ENCODE results near the gene WDR82.

Gene WDR82

DNA sequence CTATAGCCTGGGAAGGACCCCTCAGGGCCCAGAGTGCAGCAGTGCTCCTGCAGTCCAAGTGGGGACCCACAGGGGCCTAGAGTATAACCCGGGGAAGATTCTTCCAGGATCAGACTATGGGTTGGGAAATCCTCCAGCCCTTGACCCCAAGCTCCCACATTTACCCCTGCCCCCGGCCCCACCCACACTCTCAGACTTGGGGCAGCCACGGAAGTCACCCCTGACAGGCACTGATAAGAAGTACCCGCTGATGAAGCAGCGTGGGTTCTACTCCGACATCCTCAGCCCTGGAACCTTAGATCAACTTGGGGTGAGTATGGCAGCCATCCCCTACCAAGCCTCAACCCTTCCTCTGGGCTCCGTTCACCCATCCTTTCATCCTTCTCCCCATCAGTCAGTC lies 44.0 kb upstream of the WDR82 start:
- no peak for TF ChIP-seq CTCF (IDR thresholded peaks at IDR 0.05; ENCODE audit: extremely low read depth, insufficient read depth, missing control alignments)
- in situ Hi-C loops (cut with MboI; ENCODE audit: low pct_unique_long_range_greater_than_20kb, low sequenced_read_pairs, unreplicated experiment): no loop called here
- no peak for DNase-seq (ENCODE audit: low spot score)

- in situ Hi-C loops (cut with MboI; ENCODE audit: low pct_unique_long_range_greater_than_20kb, low sequenced_read_pairs, unreplicated experiment): no loop called here
- no peak for DNase-seq (ENCODE audit: low spot score)
- TF ChIP-seq CTCF (IDR thresholded peaks at IDR 0.05; ENCODE audit: extremely low read depth, insufficient read depth, missing control alignments): no peak
Measured at GRCh38 chr3:52321481-52321880, 43.0 kb upstream of the WDR82 start.

DNA sequence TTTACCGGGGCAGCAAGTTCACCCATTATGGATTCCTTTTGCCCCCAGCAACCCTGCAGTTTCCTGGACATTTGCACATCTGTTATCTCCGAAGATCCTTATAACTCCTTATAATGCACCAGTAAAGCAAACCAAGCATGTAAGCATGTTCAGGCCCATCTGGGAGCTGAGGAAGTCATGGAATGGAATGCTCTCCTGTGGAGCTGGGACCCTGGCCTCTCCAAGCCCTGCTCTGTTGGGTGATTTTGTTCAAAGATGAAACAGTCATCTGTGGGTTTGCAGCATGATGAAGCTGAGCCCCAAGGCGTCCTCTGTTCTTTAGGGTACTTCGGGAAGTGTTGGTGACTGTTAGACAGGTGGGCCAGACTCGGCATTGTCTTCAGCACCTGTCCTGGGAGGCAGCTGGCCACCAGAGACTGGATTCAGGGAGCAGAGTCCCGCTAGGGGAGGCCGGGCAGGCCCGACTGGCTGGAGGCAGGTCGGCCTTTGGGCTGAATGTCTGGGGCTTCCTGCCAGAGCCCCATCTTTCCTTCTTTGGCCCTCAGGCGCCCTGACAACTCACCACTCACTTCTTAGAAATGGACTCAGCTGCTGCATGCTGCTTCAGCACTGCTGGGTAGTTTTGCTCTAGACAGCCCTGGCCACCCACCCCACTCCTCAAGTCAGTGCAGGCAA lies 41.6 kb upstream of the WDR82 start:
- DNase-seq (ENCODE audit: low spot score): no peak
- TF ChIP-seq CTCF (IDR thresholded peaks at IDR 0.05; ENCODE audit: extremely low read depth, insufficient read depth, missing control alignments): no peak
- in situ Hi-C loops (cut with MboI; ENCODE audit: low pct_unique_long_range_greater_than_20kb, low sequenced_read_pairs, unreplicated experiment): no loop called here

DNA sequence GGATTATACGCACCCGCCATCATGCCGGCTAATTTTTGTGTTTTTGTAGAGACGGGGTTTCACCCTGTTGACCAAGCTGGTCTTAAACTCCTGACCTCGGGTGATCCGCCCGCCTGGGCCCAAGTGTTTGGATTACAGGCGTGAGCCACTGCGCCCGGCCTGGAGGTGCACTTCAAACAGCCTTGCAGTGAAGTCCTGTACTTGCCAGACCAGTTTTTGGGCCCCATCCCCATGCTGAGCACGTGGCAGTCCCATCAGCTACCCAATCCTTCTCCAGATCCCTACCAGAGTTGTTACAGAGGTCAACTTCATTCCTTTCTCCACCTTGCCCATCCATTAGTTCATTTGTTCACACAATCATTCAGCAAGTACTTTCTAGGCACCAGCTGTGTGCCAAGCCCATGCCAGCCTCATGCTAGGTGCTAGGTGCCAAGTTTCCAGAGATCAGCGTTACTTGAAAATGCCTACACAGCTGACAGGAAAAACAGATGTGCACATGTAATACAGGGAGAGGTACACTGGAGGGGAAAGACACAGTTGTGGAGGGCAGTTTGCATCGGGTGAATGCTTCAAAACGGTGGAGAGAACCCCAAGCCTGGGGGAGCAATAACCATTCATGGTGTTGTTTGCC lies 39.9 kb upstream of the WDR82 start:
- DNase-seq (ENCODE audit: low spot score): no peak
- in situ Hi-C loops (cut with MboI; ENCODE audit: low pct_unique_long_range_greater_than_20kb, low sequenced_read_pairs, unreplicated experiment): no loop called here
- TF ChIP-seq CTCF (IDR thresholded peaks at IDR 0.05; ENCODE audit: extremely low read depth, insufficient read depth, missing control alignments): no peak

DNA sequence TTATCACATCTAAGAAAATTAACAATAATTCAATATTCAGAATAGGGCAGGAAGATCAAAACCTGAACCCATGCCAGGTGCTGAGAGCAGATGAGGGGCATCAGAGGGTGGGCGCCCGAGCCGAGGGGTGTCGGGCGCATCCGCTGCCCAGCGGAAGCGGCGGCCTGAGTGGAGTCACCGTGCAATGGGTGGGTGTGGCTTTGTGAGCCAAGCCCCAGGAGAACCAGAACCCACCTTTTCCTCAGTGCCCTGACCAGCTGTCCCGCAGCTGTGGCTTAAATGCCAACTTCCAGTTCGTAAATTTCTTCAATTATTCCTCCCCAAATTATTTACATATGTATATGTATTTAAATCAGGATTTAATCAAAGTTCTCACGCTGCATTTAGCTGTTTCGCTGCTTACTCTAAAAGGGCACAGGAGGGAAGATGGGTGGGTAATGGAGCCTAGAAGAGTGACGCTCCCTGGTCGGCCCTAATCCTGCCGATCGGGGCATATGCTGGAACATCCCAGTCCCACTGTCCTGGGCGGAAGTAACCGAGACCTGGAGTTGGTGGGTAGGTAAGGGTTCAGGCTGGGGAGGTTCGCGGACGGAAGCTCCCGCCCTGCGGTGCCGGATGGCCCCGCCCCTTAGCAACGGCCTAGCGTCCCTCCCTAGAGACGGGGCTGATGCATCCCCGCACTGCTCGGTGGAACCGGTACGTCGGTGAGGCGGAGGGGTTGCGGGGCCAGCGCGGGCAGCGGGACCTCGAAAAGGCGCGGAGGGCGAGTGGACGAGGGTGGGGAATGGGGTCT lies 39.0 kb upstream of the WDR82 start:
- TF ChIP-seq CTCF (IDR thresholded peaks at IDR 0.05; ENCODE audit: extremely low read depth, insufficient read depth, missing control alignments): no peak
- in situ Hi-C loops (cut with MboI; ENCODE audit: low pct_unique_long_range_greater_than_20kb, low sequenced_read_pairs, unreplicated experiment): no loop called here
- DNase-seq (ENCODE audit: low spot score): peak; percentile 72

- in situ Hi-C loops (cut with MboI; ENCODE audit: low pct_unique_long_range_greater_than_20kb, low sequenced_read_pairs, unreplicated experiment): no loop called here
- DNase-seq (ENCODE audit: low spot score): no peak
Measured at GRCh38 chr3:52315977-52316764, 37.7 kb upstream of the WDR82 start, which contains the start of gene DNAH1. Gene DNAH1 (plus strand): TSS chr3:52316319. CDS start chr3:52322443, 6,124 bp downstream.

More at GRCh38 chr3:52315977-52316764, 37.7 kb upstream of the WDR82 start, which contains the start of gene DNAH1:
- TF ChIP-seq CTCF (IDR thresholded peaks at IDR 0.05; ENCODE audit: extremely low read depth, insufficient read depth, missing control alignments): no peak

All from GM13977 (cell line).